ENCODE results near the gene LMX1A. TPM values are rescaled to one million over a fixed set of nuclear protein-coding genes. Genes with fewer than 3 reads are reported as not detected.

The LMX1A gene
- total and polyA plus RNA-seq, 9 of the 15 experiments (the other 6 are each of a cell fraction or from before 2014, with no cell fraction given) = not detected

DNA sequence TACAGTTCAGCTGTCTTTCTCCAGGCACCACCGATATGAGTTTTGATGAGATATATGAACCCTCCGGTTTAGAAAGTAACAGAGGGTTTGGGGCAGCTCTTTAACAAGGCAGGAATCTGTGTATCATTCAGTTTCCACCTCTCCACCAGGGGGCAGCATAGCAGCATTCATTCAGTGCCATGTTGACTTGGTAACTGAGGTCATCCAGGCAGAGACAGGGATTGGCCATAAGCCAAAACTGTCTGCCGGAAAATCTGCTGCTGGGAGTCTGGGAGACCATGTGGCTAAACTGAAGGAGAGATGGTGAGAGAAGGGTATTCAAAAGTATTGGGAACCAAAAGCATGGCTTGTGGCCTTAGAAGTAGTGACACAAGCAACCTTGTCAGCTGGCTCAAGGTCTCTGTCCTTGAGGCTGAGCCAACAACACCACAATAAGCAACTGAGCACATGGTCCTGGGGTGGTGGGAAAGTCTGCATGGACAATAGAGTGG lies 98.5 kb downstream of the LMX1A start (continued):
- TF ChIP-seq, protein P1, sequence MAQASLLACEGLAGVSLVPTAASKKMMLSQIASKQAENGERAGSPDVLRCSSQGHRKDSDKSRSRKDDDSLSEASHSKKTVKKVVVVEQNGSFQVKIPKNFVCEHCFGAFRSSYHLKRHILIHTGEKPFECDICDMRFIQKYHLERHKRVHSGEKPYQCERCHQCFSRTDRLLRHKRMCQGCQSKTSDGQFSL (CRISPR knock-in tag; IDR thresholded peaks at IDR 0.05) = no peak
- TF ChIP-seq, protein P1 (tag; IDR thresholded peaks at IDR 0.05) = no peak
- TF ChIP-seq PHB2 (IDR thresholded peaks at IDR 0.05; ENCODE audit: low read depth) (no peak), FOXA3 (CRISPR knock-in tag; conservative IDR thresholded peaks at IDR 0.05 in 1 of 2, IDR thresholded peaks at IDR 0.05 in 1 of 2) (peak in 1 of 2 experiments; percentile 51; a peak in 1 of 4 replicates), SMARCA4 (IDR thresholded peaks at IDR 0.05) (no peak), ZNF282 (CRISPR knock-in tag; IDR thresholded peaks at IDR 0.05) (no peak), NFIC (IDR thresholded peaks at IDR 0.05) (peak; percentile 97), CTCFL (IDR thresholded peaks at IDR 0.05; ENCODE audit: borderline replicate concordance, insufficient read depth, low read depth, low read length, poor library complexity, severe bottlenecking) (peak; percentile 21), XRCC4 (IDR thresholded peaks at IDR 0.05; ENCODE audit: extremely low read depth, insufficient read depth, insufficient read length) (no peak), RAD21 (CRISPR knock-in tag; conservative IDR thresholded peaks at IDR 0.05 in 1 of 2, IDR thresholded peaks at IDR 0.05 in 1 of 2) (peak; percentile 34 to 63), JUND (IDR thresholded peaks at IDR 0.05; ENCODE audit: borderline replicate concordance, low read depth, low read length) (peak; percentile 61), JUND (tag; IDR thresholded peaks at IDR 0.05; ENCODE audit: borderline replicate concordance, low read depth, low read length) (peak; percentile 55; the same call in 2 of the 3 replicates), MEIS2 (IDR thresholded peaks at IDR 0.05; ENCODE audit: partially characterized antibody) (peak; percentile 5), RFX5 (IDR thresholded peaks at IDR 0.05; ENCODE audit: low read depth, low read length) (0 out of 2 replicates have a peak, but pooled peaks have one; percentile 52), ATF7 (IDR thresholded peaks at IDR 0.05) (peak; percentile 55; the same call in 1 of the 2 replicates), RFX1 (IDR thresholded peaks at IDR 0.05) (peak; percentile 49), NFIX (CRISPR knock-in tag; IDR thresholded peaks at IDR 0.05; ENCODE audit: low read depth) (peak; percentile 16; the same call in 1 of the 2 replicates)
- TF ChIP-seq, protein P2, sequence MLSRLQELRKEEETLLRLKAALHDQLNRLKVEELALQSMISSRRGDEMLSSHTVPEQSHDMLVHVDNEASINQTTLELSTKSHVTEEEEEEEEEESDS (CRISPR knock-in tag; IDR thresholded peaks at IDR 0.05) = no peak
- TF ChIP-seq, protein P3, sequence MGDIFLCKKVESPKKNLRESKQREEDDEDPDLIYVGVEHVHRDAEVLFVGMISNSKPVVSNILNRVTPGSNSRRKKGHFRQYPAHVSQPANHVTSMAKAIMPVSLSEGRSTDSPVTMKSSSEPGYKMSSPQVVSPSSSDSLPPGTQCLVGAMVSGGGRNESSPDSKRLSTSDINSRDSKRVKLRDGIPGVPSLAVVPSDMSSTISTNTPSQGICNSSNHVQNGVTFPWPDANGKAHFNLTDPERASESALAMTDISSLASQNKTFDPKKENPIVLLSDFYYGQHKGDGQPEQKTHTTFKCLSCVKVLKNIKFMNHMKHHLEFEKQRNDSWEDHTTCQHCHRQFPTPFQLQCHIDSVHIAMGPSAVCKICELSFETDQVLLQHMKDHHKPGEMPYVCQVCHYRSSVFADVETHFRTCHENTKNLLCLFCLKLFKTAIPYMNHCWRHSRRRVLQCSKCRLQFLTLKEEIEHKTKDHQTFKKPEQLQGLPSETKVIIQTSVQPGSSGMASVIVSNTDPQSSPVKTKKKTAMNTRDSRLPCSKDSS (IDR thresholded peaks at IDR 0.05; ENCODE audit: low read depth, partially characterized antibody) = no peak
- TF ChIP-seq, protein P4, sequence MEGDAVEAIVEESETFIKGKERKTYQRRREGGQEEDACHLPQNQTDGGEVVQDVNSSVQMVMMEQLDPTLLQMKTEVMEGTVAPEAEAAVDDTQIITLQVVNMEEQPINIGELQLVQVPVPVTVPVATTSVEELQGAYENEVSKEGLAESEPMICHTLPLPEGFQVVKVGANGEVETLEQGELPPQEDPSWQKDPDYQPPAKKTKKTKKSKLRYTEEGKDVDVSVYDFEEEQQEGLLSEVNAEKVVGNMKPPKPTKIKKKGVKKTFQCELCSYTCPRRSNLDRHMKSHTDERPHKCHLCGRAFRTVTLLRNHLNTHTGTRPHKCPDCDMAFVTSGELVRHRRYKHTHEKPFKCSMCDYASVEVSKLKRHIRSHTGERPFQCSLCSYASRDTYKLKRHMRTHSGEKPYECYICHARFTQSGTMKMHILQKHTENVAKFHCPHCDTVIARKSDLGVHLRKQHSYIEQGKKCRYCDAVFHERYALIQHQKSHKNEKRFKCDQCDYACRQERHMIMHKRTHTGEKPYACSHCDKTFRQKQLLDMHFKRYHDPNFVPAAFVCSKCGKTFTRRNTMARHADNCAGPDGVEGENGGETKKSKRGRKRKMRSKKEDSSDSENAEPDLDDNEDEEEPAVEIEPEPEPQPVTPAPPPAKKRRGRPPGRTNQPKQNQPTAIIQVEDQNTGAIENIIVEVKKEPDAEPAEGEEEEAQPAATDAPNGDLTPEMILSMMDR (IDR thresholded peaks at IDR 0.05 in 2 of 3, conservative IDR thresholded peaks at IDR 0.05 in 1 of 3; ENCODE audit: insufficient read depth in 2 of 3, low read depth in 1 of 3, low read length in 3 of 3) = peak; percentile 67 to 81 (median 80)
